Measurements from ENCODE around the gene SPTBN4.

Gene SPTBN4

DNA sequence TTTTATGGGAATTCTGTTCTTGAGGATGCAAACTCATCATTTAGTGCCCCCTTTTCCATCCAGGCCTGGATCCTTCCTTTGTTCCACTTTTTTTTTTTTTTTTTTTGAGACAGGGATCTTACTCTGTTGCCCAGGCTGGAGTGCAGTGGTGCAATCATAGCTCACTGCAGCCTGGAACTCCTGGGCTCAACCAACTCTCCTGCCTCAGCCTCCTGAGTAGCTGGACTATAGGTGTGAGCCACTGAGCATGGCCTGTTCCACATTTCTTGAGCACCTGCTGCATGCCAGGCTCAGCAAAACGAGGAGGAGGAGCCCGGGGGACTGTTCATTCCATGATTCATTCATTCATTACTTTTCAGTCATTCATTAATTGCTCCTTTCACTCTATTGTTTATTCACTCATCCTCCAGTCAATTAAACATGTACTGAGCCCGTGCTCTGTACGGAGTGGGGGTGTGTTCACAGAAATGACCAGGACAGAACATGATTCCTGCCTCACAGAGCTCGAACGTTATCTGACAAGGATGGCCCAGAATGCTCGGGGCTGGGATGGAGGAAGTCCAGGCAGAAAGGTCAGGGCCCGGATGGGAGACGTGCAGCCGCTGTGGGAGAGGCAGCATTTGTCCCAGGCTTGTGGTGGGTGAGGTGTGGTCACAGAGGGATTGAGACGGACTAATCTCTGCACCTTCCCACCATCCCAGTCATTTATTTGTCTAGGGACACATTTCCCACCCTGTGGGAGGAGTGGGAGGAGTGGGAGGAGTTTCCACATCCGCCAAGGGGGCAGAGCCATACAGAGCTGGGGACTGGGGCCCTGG lies 58.6 kb downstream of the SPTBN4 start:
- Histone ChIP-seq H3K4me3 (replicated peaks; ENCODE audit: insufficient read depth, low read length) (no peak overlapping the region), H3K27me3 (ENCODE audit: insufficient read depth, poor library complexity, severe bottlenecking) (peaks cover 8% of the 10 kb centered on the region), H3K27ac (replicated peaks) (no peak overlapping the region)
- TF ChIP-seq SPI1 (IDR thresholded peaks at IDR 0.05; ENCODE audit: borderline replicate concordance, low read depth) (no peak), POLR2AphosphoS5 (IDR thresholded peaks at IDR 0.05; ENCODE audit: low read depth) (no peak), GABPA (IDR thresholded peaks at IDR 0.05; ENCODE audit: low read depth) (no peak)
- TF ChIP-seq, protein P1, sequence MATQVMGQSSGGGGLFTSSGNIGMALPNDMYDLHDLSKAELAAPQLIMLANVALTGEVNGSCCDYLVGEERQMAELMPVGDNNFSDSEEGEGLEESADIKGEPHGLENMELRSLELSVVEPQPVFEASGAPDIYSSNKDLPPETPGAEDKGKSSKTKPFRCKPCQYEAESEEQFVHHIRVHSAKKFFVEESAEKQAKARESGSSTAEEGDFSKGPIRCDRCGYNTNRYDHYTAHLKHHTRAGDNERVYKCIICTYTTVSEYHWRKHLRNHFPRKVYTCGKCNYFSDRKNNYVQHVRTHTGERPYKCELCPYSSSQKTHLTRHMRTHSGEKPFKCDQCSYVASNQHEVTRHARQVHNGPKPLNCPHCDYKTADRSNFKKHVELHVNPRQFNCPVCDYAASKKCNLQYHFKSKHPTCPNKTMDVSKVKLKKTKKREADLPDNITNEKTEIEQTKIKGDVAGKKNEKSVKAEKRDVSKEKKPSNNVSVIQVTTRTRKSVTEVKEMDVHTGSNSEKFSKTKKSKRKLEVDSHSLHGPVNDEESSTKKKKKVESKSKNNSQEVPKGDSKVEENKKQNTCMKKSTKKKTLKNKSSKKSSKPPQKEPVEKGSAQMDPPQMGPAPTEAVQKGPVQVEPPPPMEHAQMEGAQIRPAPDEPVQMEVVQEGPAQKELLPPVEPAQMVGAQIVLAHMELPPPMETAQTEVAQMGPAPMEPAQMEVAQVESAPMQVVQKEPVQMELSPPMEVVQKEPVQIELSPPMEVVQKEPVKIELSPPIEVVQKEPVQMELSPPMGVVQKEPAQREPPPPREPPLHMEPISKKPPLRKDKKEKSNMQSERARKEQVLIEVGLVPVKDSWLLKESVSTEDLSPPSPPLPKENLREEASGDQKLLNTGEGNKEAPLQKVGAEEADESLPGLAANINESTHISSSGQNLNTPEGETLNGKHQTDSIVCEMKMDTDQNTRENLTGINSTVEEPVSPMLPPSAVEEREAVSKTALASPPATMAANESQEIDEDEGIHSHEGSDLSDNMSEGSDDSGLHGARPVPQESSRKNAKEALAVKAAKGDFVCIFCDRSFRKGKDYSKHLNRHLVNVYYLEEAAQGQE (IDR thresholded peaks at IDR 0.05; ENCODE audit: insufficient replicate concordance, low read depth), result no peak
- TF ChIP-seq, protein P2, sequence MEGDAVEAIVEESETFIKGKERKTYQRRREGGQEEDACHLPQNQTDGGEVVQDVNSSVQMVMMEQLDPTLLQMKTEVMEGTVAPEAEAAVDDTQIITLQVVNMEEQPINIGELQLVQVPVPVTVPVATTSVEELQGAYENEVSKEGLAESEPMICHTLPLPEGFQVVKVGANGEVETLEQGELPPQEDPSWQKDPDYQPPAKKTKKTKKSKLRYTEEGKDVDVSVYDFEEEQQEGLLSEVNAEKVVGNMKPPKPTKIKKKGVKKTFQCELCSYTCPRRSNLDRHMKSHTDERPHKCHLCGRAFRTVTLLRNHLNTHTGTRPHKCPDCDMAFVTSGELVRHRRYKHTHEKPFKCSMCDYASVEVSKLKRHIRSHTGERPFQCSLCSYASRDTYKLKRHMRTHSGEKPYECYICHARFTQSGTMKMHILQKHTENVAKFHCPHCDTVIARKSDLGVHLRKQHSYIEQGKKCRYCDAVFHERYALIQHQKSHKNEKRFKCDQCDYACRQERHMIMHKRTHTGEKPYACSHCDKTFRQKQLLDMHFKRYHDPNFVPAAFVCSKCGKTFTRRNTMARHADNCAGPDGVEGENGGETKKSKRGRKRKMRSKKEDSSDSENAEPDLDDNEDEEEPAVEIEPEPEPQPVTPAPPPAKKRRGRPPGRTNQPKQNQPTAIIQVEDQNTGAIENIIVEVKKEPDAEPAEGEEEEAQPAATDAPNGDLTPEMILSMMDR (IDR thresholded peaks at IDR 0.05; ENCODE audit: insufficient read depth, low read length), result no peak
- no peak for DNase-seq (ENCODE audit: low read depth in 1 of 2, low spot score in 1 of 2)

DNA sequence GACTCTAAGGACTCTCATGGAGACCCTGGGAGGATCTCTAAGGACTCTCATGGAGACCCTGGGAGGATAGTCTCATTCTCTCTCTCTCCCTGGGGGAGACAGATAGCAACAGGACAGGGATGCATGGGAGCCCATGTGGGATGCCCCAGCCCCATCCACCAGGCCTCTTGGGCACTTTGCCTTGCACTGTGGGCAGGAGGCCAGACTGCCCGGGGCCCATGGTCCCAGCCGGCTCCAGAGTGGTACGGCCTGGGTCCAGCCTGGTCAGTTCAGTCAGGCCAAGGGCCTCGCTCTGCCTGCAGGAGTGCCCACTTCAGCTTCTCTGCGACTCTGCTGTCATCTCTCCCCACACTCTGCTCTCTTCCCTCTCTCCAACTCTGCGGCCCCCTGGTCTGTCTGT lies 61.3 kb downstream of the SPTBN4 start:
- TF ChIP-seq POLR2AphosphoS5 (IDR thresholded peaks at IDR 0.05; ENCODE audit: low read depth), result no peak
- TF ChIP-seq, protein P2 (IDR thresholded peaks at IDR 0.05; ENCODE audit: insufficient read depth, low read length), result no peak
- TF ChIP-seq GABPA (IDR thresholded peaks at IDR 0.05; ENCODE audit: low read depth), result no peak
- no peak for TF ChIP-seq SPI1 (IDR thresholded peaks at IDR 0.05; ENCODE audit: borderline replicate concordance, low read depth)
- TF ChIP-seq, protein P1 (IDR thresholded peaks at IDR 0.05; ENCODE audit: insufficient replicate concordance, low read depth), result no peak
- DNase-seq (ENCODE audit: low read depth in 1 of 2, low spot score in 1 of 2), result no peak
- no peak overlapping the region for H3K4me3 ChIP-seq (replicated peaks; ENCODE audit: insufficient read depth, low read length)
- peaks cover 10% of the 10 kb centered on the region for H3K27me3 ChIP-seq (ENCODE audit: insufficient read depth, poor library complexity, severe bottlenecking)
- no peak overlapping the region for H3K27ac ChIP-seq (replicated peaks)

DNA sequence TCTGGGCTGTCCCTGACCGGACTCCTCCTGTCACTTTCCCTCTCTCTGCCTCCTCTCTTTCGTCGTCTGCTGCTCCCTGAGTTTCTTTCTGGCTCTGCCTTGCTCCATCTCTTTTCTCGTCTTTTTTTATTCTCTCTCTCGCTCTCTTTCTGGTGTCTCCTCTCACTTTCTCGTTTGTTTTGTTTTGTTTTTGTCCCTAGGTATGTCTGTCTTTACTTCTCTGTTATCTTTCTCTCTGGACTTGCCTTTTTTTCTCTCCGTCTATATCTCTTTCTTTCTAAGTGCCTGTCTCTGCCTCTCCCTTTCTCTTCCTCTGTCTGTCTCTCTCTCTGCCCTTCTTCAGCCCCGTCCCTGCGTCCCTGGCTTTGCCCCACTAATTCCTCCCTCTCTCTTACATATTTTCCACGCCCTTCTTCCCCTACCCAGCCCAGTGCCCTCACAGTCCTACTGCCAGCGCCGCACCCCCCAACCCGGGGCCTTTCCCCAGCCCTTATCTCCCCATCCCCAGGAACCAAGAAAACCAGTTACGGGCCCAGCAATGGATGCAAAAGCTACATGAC lies 61.8 kb downstream of the SPTBN4 start:
- TF ChIP-seq GABPA (IDR thresholded peaks at IDR 0.05; ENCODE audit: low read depth) (no peak), SPI1 (IDR thresholded peaks at IDR 0.05; ENCODE audit: borderline replicate concordance, low read depth) (no peak), POLR2AphosphoS5 (IDR thresholded peaks at IDR 0.05; ENCODE audit: low read depth) (no peak)
- TF ChIP-seq, protein P2 (IDR thresholded peaks at IDR 0.05; ENCODE audit: insufficient read depth, low read length), result no peak
- TF ChIP-seq, protein P1 (IDR thresholded peaks at IDR 0.05; ENCODE audit: insufficient replicate concordance, low read depth), result no peak
- no peak overlapping the region for H3K4me3 ChIP-seq (replicated peaks; ENCODE audit: insufficient read depth, low read length)
- DNase-seq (ENCODE audit: low read depth in 1 of 2, low spot score in 1 of 2), result no peak

More for the DNA sequence above, 61.8 kb downstream of the SPTBN4 start:
- peaks cover 10% of the 10 kb centered on the region for H3K27me3 ChIP-seq (ENCODE audit: insufficient read depth, poor library complexity, severe bottlenecking)
- H3K27ac ChIP-seq (replicated peaks), result no peak overlapping the region
